SK-N-SH treated with all-trans-retinoic acid at 6 μM for 48 hours (cell line): ENCODE measurements around the gene STOX1.
"Not testable (repeated sequence)": the region's sequence is repeated elsewhere in the genome, so short reads cannot be mapped to it uniquely, and the experiment has no call there.

ENCODE experiments used
- ATAC-seq: fragments of 200-7000 bp; cut with Tn5 transposase; 3 replicates; pipeline ENCODE4 v1.9.1; 2020; ENCODE audit warnings: mild to moderate bottlenecking, moderate library complexity
- ARNTL ChIP-seq: fragments of 450-650 bp; formaldehyde crosslinking; IDR thresholded peaks from 2 replicates; pipeline ENCODE4 v1.5.0; 2020; ENCODE audit warnings: low read depth, mild to moderate bottlenecking, moderate library complexity, borderline replicate concordance
- BACH2 ChIP-seq: fragments of 250-450 bp; sonication (Bioruptor Pico); IDR thresholded peaks from 2 replicates; pipeline ENCODE4 v1.9.0; 2021; ENCODE audit warnings: mild to moderate bottlenecking, borderline replicate concordance
- CSDC2 ChIP-seq: fragments of 250-450 bp; sonication (Bioruptor Pico); IDR thresholded peaks from 2 replicates; pipeline ENCODE4 v1.5.0; 2020; ENCODE audit warnings: mild to moderate bottlenecking, moderate library complexity
- ESRRG ChIP-seq: fragments of 250-450 bp; sonication (Bioruptor Pico); IDR thresholded peaks from 2 replicates; pipeline ENCODE4 v1.6.1; 2021; ENCODE audit warnings: mild to moderate bottlenecking
- ISL1 ChIP-seq: fragments of 250-450 bp; sonication (Bioruptor Pico); IDR thresholded peaks from 2 replicates; pipeline ENCODE4 v2.1.2; 2022; ENCODE audit warnings: mild to moderate bottlenecking, moderate library complexity
- OSR1 ChIP-seq: fragments of 250-450 bp; sonication (Bioruptor Pico); IDR thresholded peaks from 2 replicates; pipeline ENCODE4 v1.8.0; 2022; ENCODE audit warnings: moderate library complexity, mild to moderate bottlenecking, inconsistent platforms
- PPARA ChIP-seq: fragments of 250-450 bp; sonication (Bioruptor Pico); IDR thresholded peaks from 2 replicates; pipeline ENCODE4 v1.5.0; 2020; ENCODE audit warnings: mild to moderate bottlenecking, borderline replicate concordance
- RARB ChIP-seq: fragments of 250-450 bp; sonication (Bioruptor Pico); IDR thresholded peaks from 2 replicates; pipeline ENCODE4 v1.8.0; 2021; ENCODE audit warnings: mild to moderate bottlenecking, moderate library complexity
- SNAI2 ChIP-seq: fragments of 250-450 bp; sonication (Bioruptor Pico); IDR thresholded peaks from 2 replicates; pipeline ENCODE4 v1.5.0; 2020; ENCODE audit warnings: mild to moderate bottlenecking, moderate library complexity
- TCF4 ChIP-seq: fragments of 250-450 bp; sonication (Bioruptor Pico); IDR thresholded peaks from 2 replicates; pipeline ENCODE4 v1.8.0; 2021; ENCODE audit warnings: mild to moderate bottlenecking, moderate library complexity, borderline replicate concordance
- TOX ChIP-seq: fragments of 250-450 bp; sonication (Bioruptor Pico); IDR thresholded peaks from 2 replicates; pipeline ENCODE4 v1.8.0; 2021; ENCODE audit warnings: mild to moderate bottlenecking, moderate library complexity, borderline replicate concordance
- ZC3H10 ChIP-seq: fragments of 250-450 bp; sonication (Bioruptor Pico); IDR thresholded peaks from 2 replicates; pipeline ENCODE4 v1.5.1; 2021; ENCODE audit warnings: mild to moderate bottlenecking, moderate library complexity
- ZFP3 ChIP-seq: fragments of 250-450 bp; sonication (Bioruptor Pico); IDR thresholded peaks from 2 replicates; pipeline ENCODE4 v1.5.0; 2020; ENCODE audit warnings: mild to moderate bottlenecking, moderate library complexity
- ZFP30 ChIP-seq: fragments of 450-650 bp; formaldehyde crosslinking; IDR thresholded peaks from 2 replicates; pipeline ENCODE4 v1.5.0; 2022; ENCODE audit warnings: mild to moderate bottlenecking, moderate library complexity
- ZNF565 ChIP-seq: fragments of 450-650 bp; formaldehyde crosslinking; conservative IDR thresholded peaks from 2 replicates; pipeline ENCODE4 v1.5.0; 2020; ENCODE audit warnings: low read depth, mild to moderate bottlenecking, moderate library complexity
- ZNF70 ChIP-seq: fragments of 450-650 bp; formaldehyde crosslinking; IDR thresholded peaks from 2 replicates; pipeline ENCODE4 v1.5.0; 2020; ENCODE audit warnings: mild to moderate bottlenecking, moderate library complexity
- ZNF8 ChIP-seq: fragments of 450-650 bp; formaldehyde crosslinking; IDR thresholded peaks from 2 replicates; pipeline ENCODE4 v1.5.0; 2020; ENCODE audit warnings: mild to moderate bottlenecking, moderate library complexity
- TF ChIP-seq, protein P1 (sequence below): fragments of 250-450 bp; sonication (Bioruptor Pico); IDR thresholded peaks from 2 replicates; pipeline ENCODE4 v1.5.1; 2020; ENCODE audit warnings: low read depth, mild to moderate bottlenecking, moderate library complexity
- TF ChIP-seq, protein P2 (sequence below): fragments of 250-450 bp; sonication (Bioruptor Pico); IDR thresholded peaks from 2 replicates; pipeline ENCODE4 v1.8.0; 2021; ENCODE audit warnings: low read depth, mild to moderate bottlenecking, moderate library complexity, borderline replicate concordance
- TF ChIP-seq, protein P3 (sequence below): fragments of 250-450 bp; sonication (Bioruptor Pico); IDR thresholded peaks from 2 replicates; pipeline ENCODE4 v1.5.1; 2021; ENCODE audit warnings: mild to moderate bottlenecking, moderate library complexity
- TF ChIP-seq, protein P4 (sequence below): fragments of 250-450 bp; sonication (Bioruptor Pico); IDR thresholded peaks from 2 replicates; pipeline ENCODE4 v1.5.0; 2020; ENCODE audit warnings: mild to moderate bottlenecking, moderate library complexity
- TF ChIP-seq, protein P5 (sequence below): fragments of 250-450 bp; sonication (Bioruptor Pico); IDR thresholded peaks from 2 replicates; pipeline ENCODE4 v1.8.0; 2020; ENCODE audit warnings: mild to moderate bottlenecking, moderate library complexity, borderline replicate concordance

The STOX1 gene

DNA sequence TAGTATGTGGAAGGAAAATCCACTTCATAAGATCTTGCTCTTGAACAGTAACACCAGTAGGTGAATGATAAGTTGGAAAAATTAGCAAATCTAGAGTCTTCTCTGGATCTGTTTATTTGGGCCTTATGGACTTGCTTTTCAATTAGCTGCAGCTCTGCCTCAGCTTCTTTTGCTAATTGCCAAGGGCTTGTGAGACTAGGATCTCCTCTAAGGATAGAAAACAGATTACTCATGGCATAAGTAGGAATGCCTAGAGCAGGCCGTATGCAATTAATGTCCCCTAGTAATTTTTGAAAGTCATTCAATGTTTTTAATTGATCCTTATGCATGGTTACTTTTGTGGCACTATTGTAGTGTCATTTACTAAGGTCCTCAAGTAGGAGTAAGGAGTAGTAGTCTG lies 37.3 kb downstream of the STOX1 start:
- TF ChIP-seq TOX (CRISPR knock-in tag) (no peak), TCF4 (CRISPR knock-in tag) (no peak), ISL1 (CRISPR knock-in tag) (no peak), OSR1 (CRISPR knock-in tag) (no peak), ZFP3 (no peak), BACH2 (CRISPR knock-in tag) (no peak), ZNF565 (CRISPR knock-in tag) (no peak), RARB (no peak), ZNF8 (CRISPR knock-in tag) (no peak), ESRRG (CRISPR knock-in tag) (no peak)
- TF ChIP-seq, protein P1, sequence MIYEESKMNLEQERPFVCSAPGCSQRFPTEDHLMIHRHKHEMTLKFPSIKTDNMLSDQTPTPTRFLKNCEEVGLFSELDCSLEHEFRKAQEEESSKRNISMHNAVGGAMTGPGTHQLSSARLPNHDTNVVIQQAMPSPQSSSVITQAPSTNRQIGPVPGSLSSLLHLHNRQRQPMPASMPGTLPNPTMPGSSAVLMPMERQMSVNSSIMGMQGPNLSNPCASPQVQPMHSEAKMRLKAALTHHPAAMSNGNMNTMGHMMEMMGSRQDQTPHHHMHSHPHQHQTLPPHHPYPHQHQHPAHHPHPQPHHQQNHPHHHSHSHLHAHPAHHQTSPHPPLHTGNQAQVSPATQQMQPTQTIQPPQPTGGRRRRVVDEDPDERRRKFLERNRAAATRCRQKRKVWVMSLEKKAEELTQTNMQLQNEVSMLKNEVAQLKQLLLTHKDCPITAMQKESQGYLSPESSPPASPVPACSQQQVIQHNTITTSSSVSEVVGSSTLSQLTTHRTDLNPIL (CRISPR knock-in tag): no peak
- TF ChIP-seq, protein P2, sequence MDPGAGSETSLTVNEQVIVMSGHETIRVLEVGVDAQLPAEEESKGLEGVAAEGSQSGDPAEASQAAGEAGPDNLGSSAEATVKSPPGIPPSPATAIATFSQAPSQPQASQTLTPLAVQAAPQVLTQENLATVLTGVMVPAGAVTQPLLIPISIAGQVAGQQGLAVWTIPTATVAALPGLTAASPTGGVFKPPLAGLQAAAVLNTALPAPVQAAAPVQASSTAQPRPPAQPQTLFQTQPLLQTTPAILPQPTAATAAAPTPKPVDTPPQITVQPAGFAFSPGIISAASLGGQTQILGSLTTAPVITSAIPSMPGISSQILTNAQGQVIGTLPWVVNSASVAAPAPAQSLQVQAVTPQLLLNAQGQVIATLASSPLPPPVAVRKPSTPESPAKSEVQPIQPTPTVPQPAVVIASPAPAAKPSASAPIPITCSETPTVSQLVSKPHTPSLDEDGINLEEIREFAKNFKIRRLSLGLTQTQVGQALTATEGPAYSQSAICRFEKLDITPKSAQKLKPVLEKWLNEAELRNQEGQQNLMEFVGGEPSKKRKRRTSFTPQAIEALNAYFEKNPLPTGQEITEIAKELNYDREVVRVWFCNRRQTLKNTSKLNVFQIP (CRISPR knock-in tag): no peak
- TF ChIP-seq, protein P3, sequence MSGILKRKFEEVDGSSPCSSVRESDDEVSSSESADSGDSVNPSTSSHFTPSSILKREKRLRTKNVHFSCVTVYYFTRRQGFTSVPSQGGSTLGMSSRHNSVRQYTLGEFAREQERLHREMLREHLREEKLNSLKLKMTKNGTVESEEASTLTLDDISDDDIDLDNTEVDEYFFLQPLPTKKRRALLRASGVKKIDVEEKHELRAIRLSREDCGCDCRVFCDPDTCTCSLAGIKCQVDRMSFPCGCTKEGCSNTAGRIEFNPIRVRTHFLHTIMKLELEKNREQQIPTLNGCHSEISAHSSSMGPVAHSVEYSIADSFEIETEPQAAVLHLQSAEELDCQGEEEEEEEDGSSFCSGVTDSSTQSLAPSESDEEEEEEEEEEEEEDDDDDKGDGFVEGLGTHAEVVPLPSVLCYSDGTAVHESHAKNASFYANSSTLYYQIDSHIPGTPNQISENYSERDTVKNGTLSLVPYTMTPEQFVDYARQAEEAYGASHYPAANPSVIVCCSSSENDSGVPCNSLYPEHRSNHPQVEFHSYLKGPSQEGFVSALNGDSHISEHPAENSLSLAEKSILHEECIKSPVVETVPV: no peak
- no peak for ATAC-seq

DNA sequence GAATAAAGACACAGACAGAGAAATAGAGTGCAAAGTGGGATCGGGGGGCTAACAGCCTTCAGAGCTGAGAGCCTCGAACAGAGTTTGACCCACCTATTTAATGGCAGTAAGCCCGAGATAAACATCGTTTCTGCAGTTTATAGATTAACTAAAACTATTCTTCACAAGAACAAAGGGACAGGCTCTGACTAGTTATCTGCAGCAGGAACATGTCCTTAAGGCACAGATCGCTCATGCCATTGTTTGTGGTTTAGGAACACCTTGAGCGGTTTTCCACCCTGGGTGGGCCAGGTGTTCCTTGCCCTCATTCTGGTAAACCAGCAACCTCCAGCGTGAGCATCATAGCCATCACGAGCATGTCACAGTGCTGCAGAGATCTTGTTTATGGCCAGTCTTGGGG lies 40.8 kb downstream of the STOX1 start:
- ATAC-seq: not testable (repeated sequence)

DNA sequence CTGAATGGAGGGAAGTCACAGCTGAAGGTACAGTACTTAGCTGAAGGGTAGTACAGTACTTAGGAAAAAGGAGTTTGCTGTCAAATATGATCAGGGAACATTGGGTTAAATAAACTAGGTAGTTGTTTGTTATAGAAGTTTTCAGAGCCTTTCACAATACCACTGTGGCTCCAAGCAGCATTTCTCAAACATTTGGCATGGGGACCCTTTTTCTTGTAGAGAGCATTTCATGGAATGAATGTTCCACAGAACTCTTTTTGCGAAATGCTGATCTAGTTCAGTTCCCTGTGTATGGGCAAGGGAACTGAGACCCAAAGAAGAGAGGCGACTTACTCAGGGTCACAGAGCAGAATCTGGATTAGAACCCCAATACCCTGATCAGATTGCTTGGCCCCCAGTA lies 42.3 kb downstream of the STOX1 start:
- no peak for ATAC-seq
- TF ChIP-seq ZNF565 (CRISPR knock-in tag) (no peak), PPARA (no peak), ZNF8 (CRISPR knock-in tag) (no peak), ZC3H10 (CRISPR knock-in tag) (no peak), TOX (CRISPR knock-in tag) (no peak), BACH2 (CRISPR knock-in tag) (no peak), ESRRG (CRISPR knock-in tag) (no peak), TCF4 (CRISPR knock-in tag) (no peak), ARNTL (CRISPR knock-in tag) (no peak), RARB (no peak), CSDC2 (no peak), ISL1 (CRISPR knock-in tag) (no peak), ZFP30 (CRISPR knock-in tag) (no peak), ZNF70 (CRISPR knock-in tag) (no peak), SNAI2 (CRISPR knock-in tag) (no peak)
- TF ChIP-seq, protein P2 (CRISPR knock-in tag): no peak
- TF ChIP-seq, protein P1 (CRISPR knock-in tag): no peak
- TF ChIP-seq, protein P4, sequence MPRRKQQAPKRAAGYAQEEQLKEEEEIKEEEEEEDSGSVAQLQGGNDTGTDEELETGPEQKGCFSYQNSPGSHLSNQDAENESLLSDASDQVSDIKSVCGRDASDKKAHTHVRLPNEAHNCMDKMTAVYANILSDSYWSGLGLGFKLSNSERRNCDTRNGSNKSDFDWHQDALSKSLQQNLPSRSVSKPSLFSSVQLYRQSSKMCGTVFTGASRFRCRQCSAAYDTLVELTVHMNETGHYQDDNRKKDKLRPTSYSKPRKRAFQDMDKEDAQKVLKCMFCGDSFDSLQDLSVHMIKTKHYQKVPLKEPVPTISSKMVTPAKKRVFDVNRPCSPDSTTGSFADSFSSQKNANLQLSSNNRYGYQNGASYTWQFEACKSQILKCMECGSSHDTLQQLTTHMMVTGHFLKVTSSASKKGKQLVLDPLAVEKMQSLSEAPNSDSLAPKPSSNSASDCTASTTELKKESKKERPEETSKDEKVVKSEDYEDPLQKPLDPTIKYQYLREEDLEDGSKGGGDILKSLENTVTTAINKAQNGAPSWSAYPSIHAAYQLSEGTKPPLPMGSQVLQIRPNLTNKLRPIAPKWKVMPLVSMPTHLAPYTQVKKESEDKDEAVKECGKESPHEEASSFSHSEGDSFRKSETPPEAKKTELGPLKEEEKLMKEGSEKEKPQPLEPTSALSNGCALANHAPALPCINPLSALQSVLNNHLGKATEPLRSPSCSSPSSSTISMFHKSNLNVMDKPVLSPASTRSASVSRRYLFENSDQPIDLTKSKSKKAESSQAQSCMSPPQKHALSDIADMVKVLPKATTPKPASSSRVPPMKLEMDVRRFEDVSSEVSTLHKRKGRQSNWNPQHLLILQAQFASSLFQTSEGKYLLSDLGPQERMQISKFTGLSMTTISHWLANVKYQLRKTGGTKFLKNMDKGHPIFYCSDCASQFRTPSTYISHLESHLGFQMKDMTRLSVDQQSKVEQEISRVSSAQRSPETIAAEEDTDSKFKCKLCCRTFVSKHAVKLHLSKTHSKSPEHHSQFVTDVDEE (CRISPR knock-in tag): no peak
- TF ChIP-seq, protein P5, sequence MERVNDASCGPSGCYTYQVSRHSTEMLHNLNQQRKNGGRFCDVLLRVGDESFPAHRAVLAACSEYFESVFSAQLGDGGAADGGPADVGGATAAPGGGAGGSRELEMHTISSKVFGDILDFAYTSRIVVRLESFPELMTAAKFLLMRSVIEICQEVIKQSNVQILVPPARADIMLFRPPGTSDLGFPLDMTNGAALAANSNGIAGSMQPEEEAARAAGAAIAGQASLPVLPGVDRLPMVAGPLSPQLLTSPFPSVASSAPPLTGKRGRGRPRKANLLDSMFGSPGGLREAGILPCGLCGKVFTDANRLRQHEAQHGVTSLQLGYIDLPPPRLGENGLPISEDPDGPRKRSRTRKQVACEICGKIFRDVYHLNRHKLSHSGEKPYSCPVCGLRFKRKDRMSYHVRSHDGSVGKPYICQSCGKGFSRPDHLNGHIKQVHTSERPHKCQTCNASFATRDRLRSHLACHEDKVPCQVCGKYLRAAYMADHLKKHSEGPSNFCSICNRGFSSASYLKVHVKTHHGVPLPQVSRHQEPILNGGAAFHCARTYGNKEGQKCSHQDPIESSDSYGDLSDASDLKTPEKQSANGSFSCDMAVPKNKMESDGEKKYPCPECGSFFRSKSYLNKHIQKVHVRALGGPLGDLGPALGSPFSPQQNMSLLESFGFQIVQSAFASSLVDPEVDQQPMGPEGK (CRISPR knock-in tag): no peak
- TF ChIP-seq, all 23 proteins: peak for 0
